GM10266 (cell line): ENCODE data around the gene SLC41A3.

ENCODE experiments used
- DNase-seq: peaks from one replicate; pipeline ENCODE4 v3.0.0; 2012; ENCODE audit errors: extremely low spot score
- CTCF ChIP-seq: IDR thresholded peaks from 2 replicates; pipeline ENCODE4 v1.5.1; 2012; ENCODE audit warnings: mild to moderate bottlenecking, low read depth; ENCODE audit not compliant: control insufficient read depth, insufficient read depth; ENCODE audit errors: missing control alignments

The SLC41A3 gene

DNA sequence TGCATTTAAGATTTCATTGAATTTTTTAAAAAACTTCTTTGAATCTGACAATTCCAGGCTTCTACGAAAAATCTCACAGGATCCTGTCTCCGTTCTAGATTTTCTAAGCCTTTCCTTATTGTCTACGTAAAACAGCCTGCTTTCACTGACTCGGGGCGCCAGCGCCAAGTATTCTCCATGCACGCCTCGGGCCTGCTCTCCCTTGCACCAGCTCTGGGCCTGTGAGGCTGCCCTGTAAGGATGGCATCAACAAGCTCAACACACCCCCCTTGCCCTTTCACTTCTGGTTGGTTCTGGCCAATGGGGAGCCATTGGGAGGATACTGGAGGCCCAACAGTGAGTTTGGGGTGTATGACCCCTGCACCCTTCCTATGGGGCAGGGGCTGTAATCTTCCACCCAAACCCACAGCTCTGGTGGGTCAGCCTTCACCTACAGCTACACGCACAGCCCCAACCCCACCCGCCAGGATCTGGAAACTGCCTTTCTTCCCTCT lies 47.8 kb downstream of the SLC41A3 start:
- TF ChIP-seq CTCF = no peak
- DNase-seq = no peak

- no peak for DNase-seq
- TF ChIP-seq CTCF = no peak
Observed at GRCh38 chr3:126035362-126036050, 48.4 kb downstream of the SLC41A3 start.

DNA sequence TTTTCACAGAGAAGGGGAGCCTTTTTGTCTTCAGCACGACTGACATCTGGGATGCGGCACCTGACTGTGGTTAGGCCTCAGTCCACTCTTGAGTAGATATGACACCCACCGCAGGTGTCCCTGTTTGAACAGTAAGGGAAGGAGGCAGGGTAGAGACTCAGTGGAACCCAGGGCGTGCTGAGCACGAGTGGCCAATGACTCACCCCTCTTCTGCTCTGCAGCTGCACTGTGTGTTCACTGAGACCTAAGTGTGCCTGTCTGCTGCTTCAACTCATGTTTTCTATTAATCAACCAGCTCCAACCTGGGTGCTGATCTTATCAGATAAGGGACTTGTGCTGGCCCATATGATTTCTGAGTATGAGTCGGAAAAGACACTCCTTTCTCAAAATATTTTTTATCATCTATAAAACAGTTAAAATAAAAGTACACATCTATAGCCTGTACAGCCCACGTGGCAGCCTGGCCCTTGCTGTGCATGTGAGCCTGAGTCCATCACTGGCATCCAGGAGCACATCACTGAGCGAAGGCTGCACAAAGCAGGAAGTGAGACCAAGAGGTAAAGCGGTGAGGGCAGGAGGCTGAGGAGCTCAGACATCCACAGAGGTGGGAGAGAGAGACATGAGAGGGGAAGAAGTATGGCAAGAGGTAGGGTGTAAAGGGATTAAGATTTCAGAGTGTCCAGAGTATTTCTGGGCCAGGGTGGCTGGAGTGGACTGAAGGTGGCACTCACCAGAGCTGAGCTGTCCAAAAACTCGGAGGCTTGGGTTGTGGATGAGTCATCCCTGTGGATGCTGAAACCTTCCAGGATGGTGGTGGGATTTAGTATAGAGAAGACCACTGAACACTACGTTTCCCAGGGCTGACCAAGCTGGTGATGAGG lies 49.2 kb downstream of the SLC41A3 start:
- TF ChIP-seq CTCF = no peak
- DNase-seq = no peak

GRCh38 chr3:126033765-126034164 lies 50.2 kb downstream of the SLC41A3 start:
- DNase-seq = no peak
- no peak for TF ChIP-seq CTCF

DNA sequence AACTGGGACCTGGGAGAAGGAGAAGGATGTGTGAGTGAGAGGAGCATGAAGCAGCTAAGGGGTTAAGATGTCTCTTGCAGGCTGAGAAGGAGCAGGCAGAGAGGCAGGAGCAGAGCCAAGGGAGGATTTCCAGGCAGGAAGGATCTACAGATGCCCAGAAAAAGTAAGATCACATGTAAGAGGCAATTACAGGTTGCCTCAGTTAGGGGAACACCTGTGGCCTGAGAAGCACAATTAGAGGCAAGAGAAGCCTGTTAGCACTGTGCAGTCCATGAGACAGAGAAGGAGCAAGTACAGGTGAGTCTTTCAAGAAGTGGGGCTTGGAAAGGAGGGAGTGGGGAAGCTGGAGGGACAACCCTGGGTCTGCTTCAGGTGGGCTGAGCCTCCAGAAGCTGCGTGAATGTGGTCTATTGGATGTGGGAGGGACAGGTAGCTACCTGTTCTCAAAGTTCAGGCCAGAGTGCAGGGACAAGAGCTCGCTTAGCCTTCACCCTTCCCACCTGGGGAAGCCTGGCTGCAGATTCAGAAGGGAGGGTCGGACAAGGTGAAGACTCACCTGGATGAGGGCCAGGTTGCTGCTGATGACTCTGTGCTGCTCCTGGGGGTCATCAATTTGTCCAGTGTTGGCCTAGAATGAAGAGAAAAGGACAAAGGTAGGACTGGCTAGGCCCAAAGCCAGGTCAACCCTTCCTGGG lies 50.7 kb downstream of the SLC41A3 start:
- no peak for DNase-seq
- no peak for TF ChIP-seq CTCF

DNA sequence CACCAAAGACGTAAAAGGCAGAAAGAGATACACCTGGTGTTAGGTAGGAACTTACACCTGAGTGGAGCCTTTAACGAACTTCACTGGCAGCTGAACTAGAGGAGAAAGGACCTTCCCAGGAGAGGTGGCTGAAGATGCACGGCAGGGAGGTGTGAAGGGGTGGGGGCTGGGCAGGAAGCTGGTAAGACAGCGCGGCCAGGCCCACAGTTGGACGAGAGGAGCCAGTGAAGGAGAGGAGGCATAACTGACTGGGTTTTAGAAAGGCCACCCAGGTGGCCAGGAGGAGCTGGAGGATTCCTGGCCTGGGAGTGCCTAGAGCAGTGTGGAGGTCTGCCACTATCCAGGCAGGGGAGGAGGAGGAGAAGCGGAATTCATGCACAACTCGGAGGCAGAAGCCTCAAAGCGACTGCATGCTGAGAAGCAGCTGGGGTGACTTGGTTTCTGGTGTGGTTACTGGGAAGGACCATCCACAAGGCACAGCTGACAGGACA lies 51.9 kb downstream of the SLC41A3 start:
- no peak for TF ChIP-seq CTCF
- no peak for DNase-seq
